Astrocyte (in vitro differentiated cells and primary cell): ENCODE measurements around the gene SMIM45.

ENCODE experiments used
- DNase-seq: peaks from one replicate; pipeline ENCODE4 v3.0.0-alpha.2; 2010; ENCODE audit warnings: low read depth
- FAIRE-seq: peaks from 2 replicates; lab custom pipeline; 2011; peaks lifted over from hg19 to GRCh38; lab: Jason Lieb, UNC
- H2AFZ ChIP-seq: 2 replicates; pipeline ENCODE4 v1.6.0; 2012; ENCODE audit warnings: low read depth, low read length, inconsistent platforms
- H3K27ac ChIP-seq: 2 replicates; pipeline ENCODE4 v1.5.1; 2011; ENCODE audit warnings: low read depth, low read length, inconsistent platforms
- H3K27me3 ChIP-seq: 2 replicates; pipeline ENCODE4 v1.6.0; 2011; ENCODE audit warnings: low read length, inconsistent platforms; ENCODE audit not compliant: insufficient read depth
- H3K36me3 ChIP-seq: 2 replicates; pipeline ENCODE4 v1.5.1; 2011; ENCODE audit warnings: low read length, inconsistent platforms; ENCODE audit not compliant: insufficient read depth
- H3K4me1 ChIP-seq: 2 replicates; pipeline ENCODE4 v1.5.1; 2011; ENCODE audit warnings: low read length, inconsistent platforms; ENCODE audit not compliant: insufficient read depth
- H3K4me2 ChIP-seq: 2 replicates; pipeline ENCODE4 v1.6.0; 2012; ENCODE audit warnings: low read length, inconsistent platforms
- H3K4me3 ChIP-seq: 2 replicates; pipeline ENCODE4 v1.5.1; 2011; ENCODE audit warnings: low read depth, mild to moderate bottlenecking, low read length, inconsistent platforms; ENCODE audit not compliant: insufficient read depth
- H3K79me2 ChIP-seq: 2 replicates; pipeline ENCODE4 v1.6.0; 2012; ENCODE audit warnings: mild to moderate bottlenecking, low read length, inconsistent platforms; ENCODE audit not compliant: insufficient read depth
- H3K9ac ChIP-seq: 2 replicates; pipeline ENCODE4 v1.6.0; 2012; ENCODE audit warnings: mild to moderate bottlenecking, low read length, inconsistent platforms
- H3K9me3 ChIP-seq: 2 replicates; pipeline ENCODE4 v1.5.1; 2012; ENCODE audit warnings: low read depth, mild to moderate bottlenecking, low read length, inconsistent platforms; ENCODE audit not compliant: insufficient read depth
- H4K20me1 ChIP-seq: 2 replicates; pipeline ENCODE4 v1.6.0; 2012; ENCODE audit warnings: low read length, inconsistent platforms; ENCODE audit not compliant: insufficient read depth
- H3K27ac Mint-ChIP-seq: one replicate; pipeline ENCODE4 v1.8.0; 2021; ENCODE audit warnings: mild to moderate bottlenecking, mixed read lengths; ENCODE audit not compliant: unreplicated experiment
- H3K27me3 Mint-ChIP-seq: one replicate; pipeline ENCODE4 v1.8.0; 2021; ENCODE audit warnings: low read depth, mixed read lengths; ENCODE audit not compliant: unreplicated experiment
- H3K36me3 Mint-ChIP-seq: one replicate; pipeline ENCODE4 v1.8.0; 2021; ENCODE audit warnings: low read depth, mixed read lengths; ENCODE audit not compliant: unreplicated experiment
- H3K4me1 Mint-ChIP-seq: one replicate; pipeline ENCODE4 v1.8.0; 2021; ENCODE audit warnings: low read depth, mixed read lengths; ENCODE audit not compliant: unreplicated experiment
- H3K4me3 Mint-ChIP-seq: one replicate; pipeline ENCODE4 v1.8.0; 2021; ENCODE audit warnings: mild to moderate bottlenecking, moderate library complexity, mixed read lengths; ENCODE audit not compliant: unreplicated experiment
- H3K9me3 Mint-ChIP-seq: one replicate; pipeline ENCODE4 v1.8.0; 2021; ENCODE audit warnings: mild to moderate bottlenecking, mixed read lengths; ENCODE audit not compliant: unreplicated experiment
- CTCF ChIP-seq: IDR thresholded peaks from 2 replicates; pipeline ENCODE4 v1.5.1; 2011; ENCODE audit warnings: low read depth, mild to moderate bottlenecking, inconsistent platforms, low read length, moderate library complexity; ENCODE audit not compliant: insufficient read depth
- EZH2 ChIP-seq: IDR thresholded peaks from 2 replicates; pipeline ENCODE4 v1.6.1; 2012; ENCODE audit warnings: mild to moderate bottlenecking, low read length, inconsistent platforms; ENCODE audit not compliant: insufficient read depth

SMIM45 gene

GRCh38 chr22:41995211-41995610 lies 43.3 kb downstream of the SMIM45 start:
- no peak for FAIRE-seq
- Histone ChIP-seq H2AFZ (no peak overlapping the region), H3K27ac (no peak overlapping the region), H3K79me2 (no peaks in the 10 kb centered on the region), H3K4me1 (no peaks in the 10 kb centered on the region), H4K20me1 (no peaks in the 10 kb centered on the region), H3K9ac (no peak overlapping the region), H3K27me3 (no peaks in the 10 kb centered on the region), H3K9me3 (no peaks in the 10 kb centered on the region), H3K4me3 (no peak overlapping the region), H3K36me3 (no peaks in the 10 kb centered on the region), H3K4me2 (no peak overlapping the region)
- Mint-ChIP-seq H3K27ac (no peak overlapping the region), H3K4me3 (no peak overlapping the region), H3K4me1 (peaks cover 4% of the 10 kb centered on the region), H3K27me3 (peaks cover 29% of the 10 kb centered on the region), H3K9me3 (peaks cover 2% of the 10 kb centered on the region), H3K36me3 (no peaks in the 10 kb centered on the region)
- no peak for DNase-seq
- no peak for TF ChIP-seq EZH2
- TF ChIP-seq CTCF, result no peak

- no peaks in the 10 kb centered on the region for H4K20me1 ChIP-seq
- FAIRE-seq, result no peak
These were observed 44.9 kb downstream of the SMIM45 start for GRCh38 chr22:41996826-41997225.

More at GRCh38 chr22:41996826-41997225, 44.9 kb downstream of the SMIM45 start:
- Histone ChIP-seq H3K9me3 (no peaks in the 10 kb centered on the region), H3K4me3 (no peak overlapping the region), H3K36me3 (no peaks in the 10 kb centered on the region), H2AFZ (no peak overlapping the region), H3K27ac (no peak overlapping the region), H3K9ac (no peak overlapping the region), H3K4me1 (no peaks in the 10 kb centered on the region), H3K27me3 (no peaks in the 10 kb centered on the region), H3K4me2 (no peak overlapping the region), H3K79me2 (no peaks in the 10 kb centered on the region)
- Mint-ChIP-seq H3K4me1 (peaks cover 4% of the 10 kb centered on the region), H3K4me3 (no peak overlapping the region), H3K36me3 (no peaks in the 10 kb centered on the region), H3K27me3 (peaks cover 25% of the 10 kb centered on the region), H3K27ac (no peak overlapping the region), H3K9me3 (peaks cover 2% of the 10 kb centered on the region)
- DNase-seq, result no peak
- TF ChIP-seq CTCF, result no peak
- TF ChIP-seq EZH2, result no peak
